OCI-LY1 (cell line): ENCODE data around the gene SHISA4.

ENCODE experiments used
- H2AFZ ChIP-seq: fragments of 200-600 bp; sonication (generic), shearing (Covaris generic); 2 replicates; pipeline ENCODE4 v1.6.0; 2014; ENCODE audit warnings: antibody characterized with exemption, mild to moderate bottlenecking, low read length
- H3F3A ChIP-seq: fragments of 200-600 bp; sonication (generic), shearing (Covaris generic); 2 replicates; pipeline ENCODE4 v1.6.0; 2014; ENCODE audit warnings: mild to moderate bottlenecking, antibody characterized with exemption, low read length, moderate library complexity; ENCODE audit not compliant: insufficient read depth
- H3K27ac ChIP-seq: fragments of 200-600 bp; sonication (generic); 2 replicates; pipeline ENCODE4 v1.5.1; 2014; ENCODE audit warnings: low read length, mixed run types, mild to moderate bottlenecking, low read depth; ENCODE audit not compliant: poor library complexity, severe bottlenecking
- H3K27me3 ChIP-seq: fragments of 200-600 bp; sonication (generic); 2 replicates; pipeline ENCODE4 v1.6.0; 2014; ENCODE audit warnings: antibody characterized with exemption, mild to moderate bottlenecking, low read length, moderate library complexity; ENCODE audit not compliant: insufficient read depth
- H3K36me3 ChIP-seq: fragments of 200-600 bp; sonication (generic); 2 replicates; pipeline ENCODE4 v1.6.1; 2014; ENCODE audit warnings: mild to moderate bottlenecking, antibody characterized with exemption, low read length, moderate library complexity, mixed read lengths; ENCODE audit not compliant: insufficient read depth
- H3K4me1 ChIP-seq: fragments of 200-600 bp; sonication (generic); 2 replicates; pipeline ENCODE4 v1.5.1; 2014; ENCODE audit warnings: mild to moderate bottlenecking, low read length, moderate library complexity; ENCODE audit not compliant: insufficient read depth, severe bottlenecking
- H3K4me2 ChIP-seq: fragments of 200-600 bp; sonication (generic), shearing (Covaris generic); 2 replicates; pipeline ENCODE4 v1.6.1; 2014; ENCODE audit warnings: low read length
- H3K4me3 ChIP-seq: fragments of 200-600 bp; sonication (generic); 2 replicates; pipeline ENCODE4 v1.5.1; 2014; ENCODE audit warnings: low read length, low read depth, mild to moderate bottlenecking, mixed read lengths; ENCODE audit not compliant: poor library complexity, severe bottlenecking
- H3K79me2 ChIP-seq: fragments of 200-600 bp; shearing (Covaris generic); 2 replicates; pipeline ENCODE4 v1.6.1; 2016; ENCODE audit warnings: mixed run types, low read length, mixed read lengths; ENCODE audit not compliant: insufficient read depth
- H3K9ac ChIP-seq: fragments of 200-600 bp; sonication (generic), shearing (Covaris generic); 2 replicates; pipeline ENCODE4 v1.6.1; 2014; ENCODE audit warnings: mild to moderate bottlenecking, low read length, mixed read lengths
- H3K9me2 ChIP-seq: fragments of 200-600 bp; sonication (generic), shearing (Covaris generic); 2 replicates; pipeline ENCODE4 v1.6.1; 2014; ENCODE audit warnings: low read depth, mild to moderate bottlenecking, low read length, mixed read lengths
- H3K9me3 ChIP-seq: fragments of 200-600 bp; shearing (Covaris generic); 2 replicates; pipeline ENCODE4 v1.6.1; 2014; ENCODE audit warnings: low read length, mixed read lengths
- H4K20me1 ChIP-seq: fragments of 200-600 bp; sonication (generic), shearing (Covaris generic); 2 replicates; pipeline ENCODE4 v1.6.0; 2016; ENCODE audit warnings: mild to moderate bottlenecking, low read length; ENCODE audit not compliant: insufficient read depth
- EZH2 ChIP-seq: fragments of 200-600 bp; sonication (generic), shearing (Covaris generic); IDR thresholded peaks from 2 replicates; pipeline ENCODE4 v1.8.0; 2017; ENCODE audit warnings: borderline replicate concordance, mixed run types, mild to moderate bottlenecking, antibody characterized with exemption, low read length, moderate library complexity, mixed read lengths
- TF ChIP-seq, protein P1 (sequence below): fragments of 200-600 bp; sonication (generic), shearing (Covaris generic); IDR thresholded peaks from 2 replicates; pipeline ENCODE4 v1.5.1; 2017; ENCODE audit warnings: mild to moderate bottlenecking, antibody characterized with exemption, low read length, moderate library complexity, mixed read lengths

SHISA4 gene

DNA sequence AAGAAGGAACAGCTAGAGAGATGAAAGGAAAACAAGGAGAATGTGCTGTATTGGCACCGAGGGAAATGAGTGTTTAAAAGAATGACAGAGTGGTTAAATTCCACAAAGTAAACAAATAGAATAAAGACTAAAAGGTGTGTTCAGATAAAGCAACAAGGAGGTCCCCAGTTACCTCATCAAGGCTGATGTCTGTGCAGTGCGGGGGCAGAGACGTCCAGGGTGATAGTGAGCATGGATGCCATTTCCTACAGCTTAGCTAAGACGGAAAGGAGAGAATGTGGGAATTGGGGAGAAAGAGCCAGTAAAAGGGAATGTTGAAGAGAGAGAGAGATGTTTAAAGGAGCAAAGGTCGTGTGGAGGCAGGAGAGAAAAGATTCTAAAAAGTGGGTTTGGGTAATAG lies 42.1 kb downstream of the SHISA4 start:
- no peak overlapping the region for H3K4me3 ChIP-seq
- H3K27me3 ChIP-seq = peaks cover 7% of the 10 kb centered on the region; the same call in 1 of the 2 replicates
- H2AFZ ChIP-seq = no peak overlapping the region
- H3K79me2 ChIP-seq = no peaks in the 10 kb centered on the region
- no peak overlapping the region for H3K9ac ChIP-seq
- H3K36me3 ChIP-seq = no peaks in the 10 kb centered on the region
- no peak overlapping the region for H3K4me2 ChIP-seq
- H3K4me1 ChIP-seq = no peaks in the 10 kb centered on the region
- H3K27ac ChIP-seq = no peak overlapping the region
- no peaks in the 10 kb centered on the region for H4K20me1 ChIP-seq
- H3F3A ChIP-seq = no peaks in the 10 kb centered on the region
- TF ChIP-seq, protein P1, sequence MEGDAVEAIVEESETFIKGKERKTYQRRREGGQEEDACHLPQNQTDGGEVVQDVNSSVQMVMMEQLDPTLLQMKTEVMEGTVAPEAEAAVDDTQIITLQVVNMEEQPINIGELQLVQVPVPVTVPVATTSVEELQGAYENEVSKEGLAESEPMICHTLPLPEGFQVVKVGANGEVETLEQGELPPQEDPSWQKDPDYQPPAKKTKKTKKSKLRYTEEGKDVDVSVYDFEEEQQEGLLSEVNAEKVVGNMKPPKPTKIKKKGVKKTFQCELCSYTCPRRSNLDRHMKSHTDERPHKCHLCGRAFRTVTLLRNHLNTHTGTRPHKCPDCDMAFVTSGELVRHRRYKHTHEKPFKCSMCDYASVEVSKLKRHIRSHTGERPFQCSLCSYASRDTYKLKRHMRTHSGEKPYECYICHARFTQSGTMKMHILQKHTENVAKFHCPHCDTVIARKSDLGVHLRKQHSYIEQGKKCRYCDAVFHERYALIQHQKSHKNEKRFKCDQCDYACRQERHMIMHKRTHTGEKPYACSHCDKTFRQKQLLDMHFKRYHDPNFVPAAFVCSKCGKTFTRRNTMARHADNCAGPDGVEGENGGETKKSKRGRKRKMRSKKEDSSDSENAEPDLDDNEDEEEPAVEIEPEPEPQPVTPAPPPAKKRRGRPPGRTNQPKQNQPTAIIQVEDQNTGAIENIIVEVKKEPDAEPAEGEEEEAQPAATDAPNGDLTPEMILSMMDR = no peak
- TF ChIP-seq EZH2 = no peak
- no peaks in the 10 kb centered on the region for H3K9me3 ChIP-seq
- H3K9me2 ChIP-seq = no peaks in the 10 kb centered on the region

DNA sequence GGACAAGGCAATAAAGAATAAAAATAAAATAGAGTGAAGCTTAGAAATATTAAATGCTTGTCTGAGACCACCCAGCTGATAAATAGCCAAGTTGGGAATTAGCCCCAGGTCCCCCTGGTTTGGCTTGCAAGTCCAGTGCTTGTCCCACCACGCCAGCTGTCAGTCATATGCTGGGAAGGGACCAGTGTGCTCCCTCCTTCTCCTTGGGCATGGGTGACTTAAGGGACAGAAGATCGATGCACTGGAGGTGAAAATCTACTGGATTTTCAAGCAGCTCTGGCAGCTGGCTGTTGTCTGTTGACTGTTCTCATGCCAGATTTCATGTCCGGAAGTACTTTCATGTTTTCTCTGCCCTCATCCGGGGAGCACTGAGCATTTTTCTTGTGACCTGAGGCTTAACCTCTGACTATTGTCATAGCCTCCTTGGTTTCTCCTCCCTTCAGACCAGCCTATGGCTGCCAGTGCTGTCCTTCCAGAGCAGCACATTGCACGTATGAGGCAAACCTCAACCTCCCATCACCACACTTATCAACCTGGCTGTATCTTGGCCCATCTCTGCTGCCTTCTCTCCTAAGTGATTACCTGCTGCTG lies 45.2 kb downstream of the SHISA4 start:
- peaks cover 4% of the 10 kb centered on the region; the same call in 1 of the 2 replicates for H3K27me3 ChIP-seq
- no peaks in the 10 kb centered on the region for H3K9me2 ChIP-seq
- H3K9ac ChIP-seq = no peak overlapping the region
- no peaks in the 10 kb centered on the region for H3K4me1 ChIP-seq
- no peak overlapping the region for H3K4me2 ChIP-seq
- H4K20me1 ChIP-seq = no peaks in the 10 kb centered on the region
- H3K9me3 ChIP-seq = no peaks in the 10 kb centered on the region
- TF ChIP-seq, protein P1 = no peak
- no peak for TF ChIP-seq EZH2
- no peak overlapping the region for H3K27ac ChIP-seq
- no peak overlapping the region for H3K4me3 ChIP-seq
- no peaks in the 10 kb centered on the region for H3K79me2 ChIP-seq
- no peak overlapping the region for H2AFZ ChIP-seq
- H3F3A ChIP-seq = no peaks in the 10 kb centered on the region
- no peaks in the 10 kb centered on the region for H3K36me3 ChIP-seq

DNA sequence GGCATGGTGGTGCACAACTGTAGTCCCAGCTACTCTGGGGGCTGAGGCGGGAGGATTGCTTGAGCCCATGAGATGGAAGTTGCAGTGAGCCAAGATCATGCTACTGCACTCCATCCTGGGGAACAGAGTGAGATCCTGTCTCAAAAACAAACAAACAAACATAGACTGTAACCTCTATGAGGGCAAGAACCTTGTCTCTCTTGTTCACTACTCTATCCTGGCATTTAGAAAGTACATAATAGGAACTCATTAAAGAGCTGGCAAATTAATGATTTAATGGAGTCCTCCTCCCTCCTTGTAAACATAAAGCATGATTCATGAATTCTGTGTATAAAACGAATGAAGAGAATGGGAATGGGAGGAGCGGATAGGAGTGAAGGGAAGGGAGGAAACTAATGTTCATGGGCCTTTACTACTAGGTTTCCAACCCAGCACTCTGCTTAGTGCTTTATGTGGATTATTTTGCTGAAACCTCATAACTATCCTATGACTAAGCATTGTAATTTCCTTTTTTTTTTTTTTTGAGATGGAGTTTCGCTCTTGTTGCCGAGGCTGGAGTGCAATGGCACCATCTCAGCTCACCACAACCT lies 49.0 kb downstream of the SHISA4 start:
- no peak for TF ChIP-seq EZH2
- TF ChIP-seq, protein P1 = no peak
- Histone ChIP-seq H3K4me2 (no peak overlapping the region), H3K27ac (no peak overlapping the region), H2AFZ (no peak overlapping the region), H3K9ac (no peak overlapping the region), H4K20me1 (no peaks in the 10 kb centered on the region), H3K9me2 (no peaks in the 10 kb centered on the region), H3F3A (no peaks in the 10 kb centered on the region), H3K4me3 (no peak overlapping the region), H3K36me3 (no peaks in the 10 kb centered on the region), H3K4me1 (no peaks in the 10 kb centered on the region), H3K27me3 (no peaks in the 10 kb centered on the region; the same call in 1 of the 2 replicates), H3K9me3 (no peaks in the 10 kb centered on the region), H3K79me2 (no peaks in the 10 kb centered on the region)
